NK-92 treated with Interleukin-12 subunit alpha and Interleukin-12 subunit beta, amount 100 ng/mL, for 24 hours (cell line): ENCODE data around the gene RAD51B.

Source experiments
- DNase-seq: peaks from one replicate; lab custom pipeline; 2025; lab: John Stamatoyannopoulos, UW

The RAD51B gene

DNA sequence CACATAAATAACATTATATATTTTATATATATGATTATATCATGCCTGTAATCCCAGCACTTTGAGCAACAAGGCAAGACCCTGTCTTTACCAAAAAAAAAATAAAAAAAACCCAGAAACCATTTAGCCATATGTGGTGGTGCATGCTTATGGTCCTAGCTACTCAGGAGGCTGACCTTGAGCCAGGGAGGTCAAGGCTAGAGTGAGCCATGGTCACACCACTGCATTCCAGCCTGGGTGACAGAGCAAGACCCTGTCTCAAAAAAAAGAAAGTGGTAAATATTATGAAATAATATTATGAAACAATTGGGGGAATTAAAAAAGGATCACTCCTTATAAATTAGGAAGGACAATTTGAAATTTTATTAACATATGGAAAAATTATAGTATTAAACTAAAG, 16.0 kb downstream of the RAD51B start:
- no peak for DNase-seq

- no peak for DNase-seq
Observed at GRCh38 chr14:67837011-67837624, 17.5 kb downstream of the RAD51B start.

DNA sequence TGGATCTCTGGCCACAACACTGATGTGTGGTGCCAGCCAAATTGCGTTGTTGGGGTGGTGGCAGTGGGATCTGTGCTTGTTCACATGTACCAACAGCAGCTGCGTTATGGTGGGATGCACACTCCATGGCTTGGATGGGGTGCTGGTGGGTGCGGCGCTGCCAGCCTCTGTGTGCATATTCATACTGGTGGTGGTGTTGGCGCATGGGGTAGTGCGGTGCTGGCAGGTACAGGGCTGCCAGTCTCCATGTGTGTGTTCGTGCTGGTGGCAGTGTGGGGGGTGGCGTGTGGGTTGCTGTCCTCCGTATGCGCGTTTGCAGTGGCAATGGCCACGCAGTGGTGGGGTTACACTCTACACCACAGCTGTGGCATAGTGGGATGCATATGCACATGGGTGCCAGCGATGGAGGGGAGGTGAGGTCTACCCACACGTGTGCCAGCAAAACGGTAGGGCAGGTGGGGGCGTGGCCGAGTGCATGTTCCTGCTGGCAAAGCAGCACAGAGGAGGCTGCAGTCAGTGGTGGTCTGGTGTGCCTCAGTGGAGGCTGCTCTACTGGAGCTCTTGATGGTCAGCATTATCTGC, 26.5 kb downstream of the RAD51B start:
- no peak for DNase-seq

DNA sequence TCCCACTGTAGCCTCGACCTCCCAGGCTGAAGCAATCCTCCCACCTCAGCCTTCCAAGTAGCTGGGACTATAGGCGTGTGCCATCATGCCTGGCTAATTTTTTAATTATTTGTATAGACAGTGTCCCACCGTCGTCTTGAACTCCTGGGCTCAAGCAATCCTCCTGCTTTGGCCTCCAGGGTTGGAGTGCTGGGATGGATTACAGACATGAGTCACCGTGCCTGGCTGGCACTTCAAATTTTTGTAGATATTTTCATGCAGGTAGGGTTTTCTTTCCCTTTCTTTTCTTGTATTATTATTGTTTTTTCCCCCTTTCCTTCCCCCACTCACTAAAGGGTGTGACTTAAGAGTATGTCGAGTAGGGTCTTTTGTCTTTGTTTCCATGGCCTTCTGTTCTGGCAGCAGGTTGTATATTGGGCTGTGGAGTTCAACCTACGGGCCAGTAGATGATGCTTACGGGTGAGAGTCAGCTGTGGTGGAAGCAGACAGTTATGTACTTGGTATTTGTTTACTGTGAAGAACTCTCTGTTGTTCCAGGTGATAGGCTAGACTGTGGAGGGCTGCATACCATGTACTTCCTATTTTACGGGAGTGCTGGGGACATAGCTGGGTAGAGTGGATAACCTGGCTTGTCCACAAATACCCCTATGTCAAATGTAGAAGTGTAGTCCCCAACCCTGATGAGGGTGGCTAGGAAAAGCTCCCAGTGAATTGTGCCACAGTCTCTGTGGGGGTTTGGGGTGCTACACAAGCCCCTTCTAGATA, 30.7 kb downstream of the RAD51B start:
- DNase-seq = no peak

DNA sequence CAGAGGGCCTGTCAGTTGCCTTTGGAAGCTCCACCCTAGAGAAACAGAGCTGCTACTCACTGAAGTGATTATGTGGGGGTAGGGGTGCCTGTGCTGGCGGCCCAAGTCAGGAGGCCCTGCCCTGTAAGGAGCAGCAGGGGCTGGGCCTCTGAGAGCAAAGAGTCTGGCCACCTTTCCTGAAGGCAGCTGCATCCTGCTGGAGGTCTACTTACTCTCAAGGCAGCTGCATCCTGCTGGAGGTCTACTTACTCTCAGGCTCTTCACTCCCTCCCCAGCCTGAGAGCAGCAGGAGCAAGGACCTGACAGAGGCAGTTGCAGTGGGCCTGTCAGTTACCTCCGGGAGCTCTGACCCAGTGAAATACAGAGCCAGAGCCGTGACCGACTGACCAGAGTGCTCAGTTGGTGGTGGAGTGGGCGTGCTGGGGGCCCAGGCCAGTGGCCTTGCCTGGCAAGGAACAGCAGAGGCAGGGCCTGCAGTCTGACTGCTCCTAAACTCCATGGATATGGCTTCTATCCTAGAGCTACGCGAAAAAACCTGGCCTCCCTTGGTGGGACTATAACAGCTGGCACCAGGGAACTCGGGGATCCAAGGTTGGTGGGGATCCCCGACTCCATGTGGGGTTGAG, 32.3 kb downstream of the RAD51B start:
- no peak for DNase-seq

- no peak for DNase-seq
Observed at GRCh38 chr14:67852926-67853604, 33.5 kb downstream of the RAD51B start.

- no peak for DNase-seq
Observed at GRCh38 chr14:67853715-67854114, 34.1 kb downstream of the RAD51B start.

GRCh38 chr14:67856827-67857226, 37.2 kb downstream of the RAD51B start:
- no peak for DNase-seq

DNA sequence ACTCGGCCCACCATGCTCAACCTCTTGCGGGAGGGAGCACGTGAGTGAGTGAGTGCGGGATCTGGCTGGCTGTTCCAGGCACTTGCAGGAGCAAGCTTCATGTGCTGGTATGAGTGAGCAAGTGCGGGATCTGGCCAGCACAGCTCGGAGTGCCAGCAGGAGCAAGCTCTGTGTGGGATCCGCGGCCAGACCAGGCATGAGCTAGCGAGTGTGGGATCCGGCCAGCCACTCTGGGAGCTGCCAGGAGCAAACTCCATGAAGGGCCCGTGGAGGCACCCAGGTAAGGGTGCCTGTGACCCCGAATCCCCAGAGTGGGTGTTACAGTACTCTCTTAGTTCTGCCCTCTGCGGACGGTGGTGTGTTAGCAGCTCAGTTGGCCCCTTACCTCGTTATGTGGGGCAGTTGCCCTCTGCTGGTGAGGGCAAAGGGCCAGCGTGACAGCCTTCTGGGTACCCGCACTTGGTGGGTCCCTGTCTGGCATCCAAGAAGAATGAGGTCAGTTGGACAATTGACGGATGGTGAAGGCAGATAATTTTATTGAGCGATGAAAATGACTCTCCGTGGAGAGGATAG, 38.3 kb downstream of the RAD51B start:
- no peak for DNase-seq

DNA sequence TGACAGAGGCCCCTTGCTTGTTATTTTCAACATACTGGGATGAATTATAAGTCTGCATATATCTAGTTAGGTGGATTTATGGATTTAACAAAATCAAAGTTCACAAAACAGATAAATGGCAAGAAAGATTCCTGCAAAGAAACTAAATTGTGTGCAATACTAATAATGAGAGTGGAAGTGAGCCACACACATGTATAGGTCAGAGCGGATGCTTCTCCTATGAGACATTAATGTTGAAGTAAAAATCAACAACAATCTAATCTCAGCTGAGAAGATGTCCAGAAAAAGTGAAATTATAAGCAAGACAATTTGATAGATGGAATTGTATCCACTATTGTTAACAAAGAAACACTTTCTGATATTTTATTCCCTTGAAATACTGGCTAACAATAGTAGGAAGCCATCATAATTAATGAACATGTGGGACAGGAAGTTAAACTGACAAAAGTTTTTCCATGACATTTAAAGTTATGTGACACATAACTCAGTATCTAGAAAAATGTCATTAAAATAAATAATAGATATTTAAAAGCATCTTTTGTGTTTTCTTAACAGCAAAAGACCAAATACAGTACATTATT, 39.7 kb downstream of the RAD51B start:
- DNase-seq = no peak

- no peak for DNase-seq
Observed at GRCh38 chr14:67863223-67863622, 43.6 kb downstream of the RAD51B start.

- no peak for DNase-seq
Observed at GRCh38 chr14:67875175-67876006, 55.8 kb downstream of the RAD51B start.

DNA sequence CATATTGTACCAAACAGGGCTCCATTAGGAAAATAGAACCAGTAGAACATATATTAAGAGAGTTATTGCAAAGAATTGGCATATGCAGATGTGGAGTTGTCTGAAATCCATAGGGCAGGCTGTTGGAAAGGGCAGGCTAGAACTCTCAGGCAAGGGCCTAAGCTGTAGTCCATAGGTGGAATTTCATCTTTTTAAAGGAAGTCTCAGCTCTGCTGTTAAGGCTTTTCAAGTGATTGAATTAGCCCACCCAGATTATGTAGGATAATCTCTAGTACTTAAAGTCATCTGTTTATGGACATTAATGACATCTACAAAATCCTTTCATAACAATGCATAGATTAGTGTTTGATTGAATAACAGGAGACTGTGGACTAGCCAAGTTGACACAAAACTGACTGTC, 59.4 kb downstream of the RAD51B start:
- no peak for DNase-seq

- peak; percentile 6 for DNase-seq
Observed at GRCh38 chr14:67881225-67881624, 61.6 kb downstream of the RAD51B start.

GRCh38 chr14:67882986-67883555, 63.5 kb downstream of the RAD51B start:
- no peak for DNase-seq

- DNase-seq = no peak
Observed at GRCh38 chr14:67883717-67884116, 64.1 kb downstream of the RAD51B start.

DNA sequence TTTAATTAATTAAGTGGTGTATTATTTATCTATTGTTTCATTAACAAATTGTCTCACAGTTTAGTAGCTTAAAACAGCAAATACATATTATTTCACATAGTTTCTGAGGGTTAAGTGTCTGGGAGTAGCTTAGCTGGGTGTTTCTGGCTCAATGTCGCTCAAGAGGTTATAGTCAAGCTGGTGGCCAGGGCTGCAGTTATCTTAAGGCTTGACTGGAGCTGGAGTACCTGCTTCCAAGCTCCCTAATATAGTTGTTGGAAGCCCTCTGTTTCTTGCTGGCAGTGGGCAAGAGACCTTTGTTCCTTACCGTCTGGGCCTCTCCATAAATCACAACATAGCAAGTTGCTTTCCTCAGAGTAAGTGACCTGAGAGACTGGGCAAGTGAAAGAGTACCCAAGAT, 66.6 kb downstream of the RAD51B start:
- no peak for DNase-seq

- no peak for DNase-seq
Observed at GRCh38 chr14:67887478-67887877, 67.9 kb downstream of the RAD51B start.

- DNase-seq = no peak
Observed at GRCh38 chr14:67889455-67889854, 69.9 kb downstream of the RAD51B start.

DNA sequence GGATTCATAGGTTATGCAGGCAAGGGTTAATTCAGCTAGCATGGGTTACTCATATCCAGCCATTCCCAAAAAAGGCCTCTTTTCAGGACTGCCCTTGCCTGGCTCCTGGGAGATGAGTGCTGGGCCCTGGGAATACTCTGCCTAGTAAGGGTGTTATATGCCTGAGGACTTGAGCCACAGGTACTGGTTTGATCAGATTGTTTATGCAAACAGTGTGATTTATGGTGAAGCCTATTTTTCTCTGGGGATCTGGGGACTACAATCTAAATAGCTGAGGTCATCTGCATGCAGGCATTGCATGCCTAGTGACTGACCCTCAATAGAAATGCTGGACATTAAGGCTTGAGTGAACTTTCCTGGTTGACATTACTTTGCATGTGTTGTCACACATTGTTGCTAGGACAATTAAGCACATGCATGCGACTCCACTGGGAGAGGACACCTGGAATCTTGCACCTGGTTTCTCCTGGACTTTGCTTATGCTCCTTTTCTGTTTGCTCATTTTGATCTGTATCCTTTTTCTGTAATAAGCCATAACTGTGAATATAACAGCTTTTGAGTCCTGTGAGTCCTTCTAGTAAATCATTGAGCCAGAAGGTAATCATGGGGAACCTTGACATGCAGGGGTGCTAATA, 73.0 kb downstream of the RAD51B start:
- DNase-seq = no peak
